Transverse colon (tissue), 4 donors: ENCODE results near the gene PIP5K1B. TPM values are rescaled to one million over a fixed set of nuclear protein-coding genes. Genes with fewer than 3 reads are reported as not detected.
"Not testable (repeated sequence)": the region's sequence is repeated elsewhere in the genome, so short reads cannot be mapped to it uniquely, and the experiment has no call there.

ENCODE experiments used
- DNase-seq: peaks from one replicate; pipeline ENCODE4 v3.0.0-alpha.2; 2019
- H3K27ac ChIP-seq, 4 donors: fragments of 200-600 bp; sonication (generic); 2 replicates each; pipeline ENCODE4 v1.5.1; 2016 to 2018; ENCODE audit warnings: inconsistent platforms in 4 of 4
- H3K27me3 ChIP-seq: fragments of 200-600 bp; sonication (generic); 2 replicates; pipeline ENCODE4 v1.5.1; 2017; ENCODE audit warnings: inconsistent platforms
- H3K36me3 ChIP-seq, 4 donors: fragments of 200-600 bp; sonication (generic); 2 replicates each; pipeline ENCODE4 v1.5.1; 2017 to 2019; ENCODE audit warnings: inconsistent platforms in 4 of 4
- H3K4me1 ChIP-seq, 4 donors: fragments of 200-600 bp; sonication (generic); 2 replicates each; pipeline ENCODE4 v1.5.1; 2017 to 2020; ENCODE audit warnings: inconsistent platforms in 4 of 4
- H3K4me3 ChIP-seq, 4 donors: fragments of 200-600 bp; sonication (generic); 1 replicate in 1 of 4; 2 replicates in 3 of 4; pipeline versions ENCODE4 v1.5.1 to v1.6.1; 2017 to 2019; ENCODE audit warnings: inconsistent platforms in 4 of 4
- H3K9me3 ChIP-seq, 2 donors: fragments of 200-600 bp; sonication (generic); 2 replicates each; pipeline ENCODE4 v1.5.1; 2017 to 2019; ENCODE audit warnings: inconsistent platforms in 2 of 2
- CTCF ChIP-seq, 5 experiments: fragments of 200-600 bp in 3 of 5; fragments of 450-650 bp in 2 of 5; sonication (generic) in 3 of 5; IDR thresholded peaks; 1 replicate in 2 of 5; 2 replicates in 3 of 5; pipeline ENCODE4 v1.5.1; 2016 to 2017; ENCODE audit warnings: antibody characterized with exemption in 5 of 5, inconsistent platforms in 3 of 5, mild to moderate bottlenecking in 2 of 5, moderate library complexity in 1 of 5
- EP300 ChIP-seq: sonication (generic); formaldehyde crosslinking; IDR thresholded peaks from one replicate; pipeline ENCODE4 v1.6.1; 2017; ENCODE audit warnings: antibody characterized with exemption, low read depth
- POLR2A ChIP-seq: fragments of 450-650 bp; IDR thresholded peaks from one replicate; pipeline ENCODE4 v1.6.1; 2016; ENCODE audit warnings: antibody characterized with exemption, mild to moderate bottlenecking, moderate library complexity
- POLR2AphosphoS5 ChIP-seq, 3 donors: sonication (generic); formaldehyde crosslinking; IDR thresholded peaks; one replicate each; pipeline ENCODE4 v1.6.1; 2016; ENCODE audit warnings: antibody characterized with exemption in 3 of 3
- WGBS, 2 donors: methylation state at CpG; one replicate each; pipeline ENCODE4 v1.1.5; 2018; ENCODE audit warnings: low coverage in 1 of 2; 5-methylcytosine and 5-hydroxymethylcytosine counted together
- in situ Hi-C, 4 donors: fragments of 200-750 bp; cut with MboI; loops; one replicate each; pipeline versions ENCODE4 v1.15.0 to v1.15.1; 2017; ENCODE audit warnings: low sequenced_read_pairs in 3 of 4, low pct_ligation_motif_present in 1 of 4, low pct_unique_long_range_greater_than_20kb in 1 of 4
- intact Hi-C: fragments of 100-400 bp; cut with DNase I; formaldehyde crosslinking; loops from one replicate; pipeline ENCODE4 v1.15.1; 2023; ENCODE audit warnings: low total_unique reads
- total RNA-seq, 4 donors: library from RNA; depleted of rRNA; stranded (reverse); fragments of >200 nt; gene quantifications; one replicate each; pipeline ENCODE4 v1.1.0, GENCODE V29; 2016

The PIP5K1B gene
- total RNA-seq, 4 donors from 2014 or later, result 45.6 to 104 (median 76.0) TPM

DNA sequence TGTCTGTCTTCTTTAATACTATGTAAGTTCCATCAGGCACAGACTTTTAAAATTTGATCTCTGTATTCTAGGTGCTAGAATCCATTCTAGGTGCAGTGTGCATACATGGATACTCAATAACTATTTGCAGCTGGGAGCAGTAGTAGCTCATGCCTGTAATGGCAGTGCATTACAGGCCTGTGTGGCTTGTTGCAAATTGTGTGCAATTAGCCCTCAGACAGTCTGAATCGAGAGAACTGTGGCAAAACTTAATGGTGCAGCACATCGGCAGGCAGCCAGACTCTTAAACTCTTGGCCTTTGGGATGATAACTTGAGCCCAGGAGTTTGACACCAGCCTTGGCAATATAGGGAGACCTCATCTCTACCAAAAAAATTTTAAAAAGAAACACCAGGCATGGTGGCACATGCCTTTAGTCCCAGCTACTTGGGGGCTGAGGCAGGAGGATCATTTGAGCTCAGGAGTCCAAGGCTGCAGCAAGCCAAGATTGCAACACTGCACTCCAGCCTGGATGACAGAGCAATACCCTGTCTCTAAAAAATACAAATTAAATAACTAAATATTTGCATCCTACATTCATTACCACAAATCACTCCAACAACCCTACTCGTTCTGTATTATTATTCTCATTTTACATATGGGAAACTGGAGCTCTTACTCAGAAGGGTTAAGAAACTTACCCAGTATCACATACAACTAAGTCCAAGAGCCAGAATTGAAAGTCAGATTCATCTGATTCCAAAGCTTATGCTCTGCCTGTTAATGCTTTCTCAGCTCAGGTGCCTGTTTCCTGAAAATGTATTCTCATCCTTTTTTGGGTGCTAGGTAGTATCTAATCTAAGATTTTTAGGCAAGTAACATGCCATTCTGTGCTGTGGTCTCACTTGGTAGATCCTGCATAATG, 278.7 kb downstream of the PIP5K1B start:
- TF ChIP-seq POLR2A (no peak), EP300 (no peak), CTCF (IDR thresholded peaks at IDR 0.05) (no peak), POLR2AphosphoS5 (IDR thresholded peaks at IDR 0.05) (no peak)

GRCh38 chr9:68986949-68987348, 281.9 kb downstream of the PIP5K1B start:
- in situ Hi-C loops, result loop anchor here in 2 of 4 donors (25.0 kb wide), 2 partner anchors 200 to 275 kb away; partner anchors contain the start of gene PIP5K1B (in 1 of the 2)
- H3K27ac ChIP-seq, H3K36me3 ChIP-seq, intact Hi-C loops, DNase-seq, H3K9me3 ChIP-seq, H3K4me3 ChIP-seq, H3K27me3 ChIP-seq: not testable (repeated sequence)
- 89 to 94% methylated on average over 7 of the region's 7 CpGs for WGBS, 2 donors
- H3K4me1 ChIP-seq, result peaks cover 6 to 16% (median 12%) of the 10 kb centered on the region in 4 donors

More for the DNA sequence above, 278.7 kb downstream of the PIP5K1B start:
- Histone ChIP-seq H3K27me3 (no peaks in the 10 kb centered on the region), H3K4me3 (no peak overlapping the region), H3K36me3 (no peaks in the 10 kb centered on the region), H3K27ac (no peak overlapping the region), H3K9me3 (no peaks in the 10 kb centered on the region), H3K4me1 (peaks cover 25 to 48% (median 38%) of the 10 kb centered on the region in 4 donors)
- in situ Hi-C loops (loop anchor here in 2 of 4 donors (25.0 kb wide), 2 partner anchors 196 to 271 kb away; partner anchors contain the start of gene PIP5K1B (in 1 of the 2)), intact Hi-C loops (no loop called here)
- no peak for DNase-seq
- 78% methylated on average over 3 of the region's 3 CpGs; no CpG with 5 or more reads in 1 of the 2 donors for WGBS, 2 donors

DNA sequence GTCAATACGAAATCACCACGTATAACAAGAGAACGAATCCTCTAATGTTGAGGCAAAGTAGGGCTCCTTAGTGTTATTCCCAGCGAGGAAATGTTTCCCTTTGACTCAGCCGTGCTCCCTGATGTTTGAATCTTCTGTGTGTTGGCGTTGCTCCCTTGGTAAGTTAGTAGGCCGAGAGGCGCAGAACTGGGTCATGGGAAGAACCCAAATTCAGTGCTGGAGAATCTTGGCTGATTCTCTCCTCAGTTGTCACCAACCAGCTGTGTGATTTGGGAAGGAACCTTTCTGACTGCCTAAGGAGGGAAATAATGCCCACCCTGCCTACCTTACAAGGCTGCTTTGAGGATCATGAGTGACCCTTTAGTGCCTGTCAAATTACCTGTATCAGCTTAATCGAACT, 286.4 kb downstream of the PIP5K1B start:
- intact Hi-C loops, result loop anchor here (5.0 kb wide), 1 partner anchor 1136 kb away; no protein-coding TSS in a partner anchor
- in situ Hi-C loops, result loop anchor here in 2 of 4 donors (25.0 kb wide), 2 partner anchors 204 to 279 kb away; partner anchors contain the start of gene PIP5K1B (in 1 of the 2)
- no peak for TF ChIP-seq CTCF (IDR thresholded peaks at IDR 0.05)
- no peak for TF ChIP-seq POLR2AphosphoS5 (IDR thresholded peaks at IDR 0.05)
- TF ChIP-seq EP300, result no peak
- TF ChIP-seq POLR2A, result no peak

DNA sequence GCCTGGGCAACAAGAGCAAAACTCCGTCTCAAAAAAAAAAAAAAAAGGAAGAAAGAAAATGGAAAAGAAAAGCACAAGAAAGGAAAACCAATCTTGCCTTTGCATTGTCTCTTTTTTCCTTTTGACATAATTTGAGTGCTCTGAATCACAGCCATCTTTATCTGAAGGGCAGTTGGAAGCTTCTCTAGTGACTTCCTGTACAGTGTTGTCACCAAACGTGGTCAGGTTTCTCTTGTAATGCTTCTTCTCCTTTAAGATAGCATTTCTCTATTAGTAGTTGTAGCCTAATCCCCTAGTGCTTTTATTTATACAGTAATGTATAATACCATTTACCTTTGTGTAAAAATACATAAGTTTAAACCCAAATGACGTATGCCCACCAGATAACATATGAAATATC, 290.7 kb downstream of the PIP5K1B start:
- Histone ChIP-seq H3K4me3 (no peak overlapping the region), H3K36me3 (no peaks in the 10 kb centered on the region), H3K27ac (peak overlapping the region in 1 of 4 donors; percentile 10), H3K27me3 (no peaks in the 10 kb centered on the region), H3K9me3 (no peaks in the 10 kb centered on the region), H3K4me1 (peaks cover 0 to 15% (median 3%) of the 10 kb centered on the region in 4 donors)
- TF ChIP-seq POLR2AphosphoS5 (IDR thresholded peaks at IDR 0.05) (no peak), CTCF (IDR thresholded peaks at IDR 0.05) (no peak), POLR2A (no peak)
- 68 to 80% methylated on average over 3 of the region's 3 CpGs for WGBS, 2 donors
- in situ Hi-C loops (loop anchor here in 2 of 4 donors (25.0 kb wide), 2 partner anchors 208 to 283 kb away; partner anchors contain the start of gene PIP5K1B (in 1 of the 2)), intact Hi-C loops (loop anchor here (5.0 kb wide), 1 partner anchor 213 kb away; a partner anchor contains a TSS)
- DNase-seq, result no peak

More for the DNA sequence above, 286.4 kb downstream of the PIP5K1B start:
- WGBS, 2 donors, result 80 to 85% methylated on average over 5 to 9 of the region's 9 CpGs
- DNase-seq, result no peak
- Histone ChIP-seq H3K36me3 (no peaks in the 10 kb centered on the region), H3K27me3 (no peaks in the 10 kb centered on the region), H3K4me1 (no peaks in the 10 kb centered on the region), H3K27ac (no peak overlapping the region), H3K9me3 (no peaks in the 10 kb centered on the region), H3K4me3 (no peak overlapping the region)
